ENCODE results near the gene PIK3C2G. TPM values are rescaled to one million over a fixed set of nuclear protein-coding genes. Genes with fewer than 3 reads are reported as not detected.

PIK3C2G gene, protein sequence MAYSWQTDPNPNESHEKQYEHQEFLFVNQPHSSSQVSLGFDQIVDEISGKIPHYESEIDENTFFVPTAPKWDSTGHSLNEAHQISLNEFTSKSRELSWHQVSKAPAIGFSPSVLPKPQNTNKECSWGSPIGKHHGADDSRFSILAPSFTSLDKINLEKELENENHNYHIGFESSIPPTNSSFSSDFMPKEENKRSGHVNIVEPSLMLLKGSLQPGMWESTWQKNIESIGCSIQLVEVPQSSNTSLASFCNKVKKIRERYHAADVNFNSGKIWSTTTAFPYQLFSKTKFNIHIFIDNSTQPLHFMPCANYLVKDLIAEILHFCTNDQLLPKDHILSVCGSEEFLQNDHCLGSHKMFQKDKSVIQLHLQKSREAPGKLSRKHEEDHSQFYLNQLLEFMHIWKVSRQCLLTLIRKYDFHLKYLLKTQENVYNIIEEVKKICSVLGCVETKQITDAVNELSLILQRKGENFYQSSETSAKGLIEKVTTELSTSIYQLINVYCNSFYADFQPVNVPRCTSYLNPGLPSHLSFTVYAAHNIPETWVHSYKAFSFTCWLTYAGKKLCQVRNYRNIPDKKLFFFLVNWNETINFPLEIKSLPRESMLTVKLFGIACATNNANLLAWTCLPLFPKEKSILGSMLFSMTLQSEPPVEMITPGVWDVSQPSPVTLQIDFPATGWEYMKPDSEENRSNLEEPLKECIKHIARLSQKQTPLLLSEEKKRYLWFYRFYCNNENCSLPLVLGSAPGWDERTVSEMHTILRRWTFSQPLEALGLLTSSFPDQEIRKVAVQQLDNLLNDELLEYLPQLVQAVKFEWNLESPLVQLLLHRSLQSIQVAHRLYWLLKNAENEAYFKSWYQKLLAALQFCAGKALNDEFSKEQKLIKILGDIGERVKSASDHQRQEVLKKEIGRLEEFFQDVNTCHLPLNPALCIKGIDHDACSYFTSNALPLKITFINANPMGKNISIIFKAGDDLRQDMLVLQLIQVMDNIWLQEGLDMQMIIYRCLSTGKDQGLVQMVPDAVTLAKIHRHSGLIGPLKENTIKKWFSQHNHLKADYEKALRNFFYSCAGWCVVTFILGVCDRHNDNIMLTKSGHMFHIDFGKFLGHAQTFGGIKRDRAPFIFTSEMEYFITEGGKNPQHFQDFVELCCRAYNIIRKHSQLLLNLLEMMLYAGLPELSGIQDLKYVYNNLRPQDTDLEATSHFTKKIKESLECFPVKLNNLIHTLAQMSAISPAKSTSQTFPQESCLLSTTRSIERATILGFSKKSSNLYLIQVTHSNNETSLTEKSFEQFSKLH (N-terminal part only)
- 0.02 TPM for total RNA-seq (2013)
- polyA plus RNA-seq, result not detected
- not detected in 2 replicates for polyA minus RNA-seq
- 0 to 2.6 (median 0) reads per million in 11 experiments for total RNA-seq

DNA sequence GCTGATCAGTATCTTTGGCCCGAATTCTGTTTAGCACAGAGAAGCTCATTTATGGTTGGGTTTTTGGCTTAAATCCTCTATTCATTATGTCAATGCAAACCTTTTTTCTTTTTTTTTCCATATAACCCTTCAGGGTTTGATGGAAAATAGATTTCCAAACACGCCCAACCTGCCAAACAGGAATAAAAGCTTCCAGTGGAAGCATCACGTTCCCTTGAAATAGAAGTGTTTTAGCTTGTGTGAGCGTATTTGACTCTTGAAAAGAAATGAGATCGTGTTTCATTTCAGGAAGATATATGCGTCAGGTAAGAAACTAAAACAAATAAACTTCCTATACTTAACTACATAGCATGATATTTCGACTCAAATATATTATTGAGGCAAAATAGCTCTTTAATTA is at the start of gene PIK3C2G:
PIK3C2G (plus strand) TSS at position 246 of the 400 bp plus-strand sequence. CDS start 20,564 bp downstream, outside the sequence.
- Histone ChIP-seq H4K20me1 (ENCODE audit: insufficient read depth, low read length) (no peaks in the 10 kb centered on the region), H3K4me1 (ENCODE audit: control insufficient read depth in 1 of 2, insufficient read depth in 2 of 2, low read length in 2 of 2) (no peaks in the 10 kb centered on the region), H2AFZ (ENCODE audit: insufficient read depth, low read depth, low read length, poor library complexity, severe bottlenecking) (no peak within 1 kb of the TSS), H3K9ac (ENCODE audit: insufficient read depth, low read length, poor library complexity, severe bottlenecking) (no peak within 1 kb of the TSS), H3K4me3 (replicated peaks in 1 of 3; ENCODE audit: low read depth in 2 of 3, low read length in 3 of 3) (no peak within 1 kb of the TSS), H3K36me3 (replicated peaks in 1 of 2; ENCODE audit: control insufficient read depth in 1 of 2, insufficient read depth in 2 of 2, low read length in 2 of 2) (no peaks in the 10 kb centered on the region), H3K4me2 (replicated peaks; ENCODE audit: extremely low read depth, low read length, poor library complexity, severe bottlenecking) (no peak within 1 kb of the TSS), H3K9me3 (replicated peaks in 1 of 2; ENCODE audit: control insufficient read depth in 1 of 2, insufficient read depth in 1 of 2, low read length in 2 of 2) (no peaks in the 10 kb centered on the region), H3K79me2 (ENCODE audit: insufficient read depth, low read length) (no peaks in the 10 kb centered on the region), H3K27ac (ENCODE audit: low read depth in 1 of 2, low read length in 2 of 2) (no peak within 1 kb of the TSS), H3K27me3 (ENCODE audit: control insufficient read depth in 2 of 2, insufficient read depth in 2 of 2, low read length in 2 of 2) (no peaks in the 10 kb centered on the region)
- Mint-ChIP-seq H3K9me3 (peaks cover 0 to 2% (median 0%) of the 10 kb centered on the region in 7 donors), H3K4me1 (no peaks in the 10 kb centered on the region), H3K27ac (no peak within 1 kb of the TSS), H3K27me3 (ENCODE audit: low read depth in 3 of 3) (no peaks in the 10 kb centered on the region), H3K36me3 (no peaks in the 10 kb centered on the region), H3K4me3 (no peak within 1 kb of the TSS)
- TF ChIP-seq, protein P1, sequence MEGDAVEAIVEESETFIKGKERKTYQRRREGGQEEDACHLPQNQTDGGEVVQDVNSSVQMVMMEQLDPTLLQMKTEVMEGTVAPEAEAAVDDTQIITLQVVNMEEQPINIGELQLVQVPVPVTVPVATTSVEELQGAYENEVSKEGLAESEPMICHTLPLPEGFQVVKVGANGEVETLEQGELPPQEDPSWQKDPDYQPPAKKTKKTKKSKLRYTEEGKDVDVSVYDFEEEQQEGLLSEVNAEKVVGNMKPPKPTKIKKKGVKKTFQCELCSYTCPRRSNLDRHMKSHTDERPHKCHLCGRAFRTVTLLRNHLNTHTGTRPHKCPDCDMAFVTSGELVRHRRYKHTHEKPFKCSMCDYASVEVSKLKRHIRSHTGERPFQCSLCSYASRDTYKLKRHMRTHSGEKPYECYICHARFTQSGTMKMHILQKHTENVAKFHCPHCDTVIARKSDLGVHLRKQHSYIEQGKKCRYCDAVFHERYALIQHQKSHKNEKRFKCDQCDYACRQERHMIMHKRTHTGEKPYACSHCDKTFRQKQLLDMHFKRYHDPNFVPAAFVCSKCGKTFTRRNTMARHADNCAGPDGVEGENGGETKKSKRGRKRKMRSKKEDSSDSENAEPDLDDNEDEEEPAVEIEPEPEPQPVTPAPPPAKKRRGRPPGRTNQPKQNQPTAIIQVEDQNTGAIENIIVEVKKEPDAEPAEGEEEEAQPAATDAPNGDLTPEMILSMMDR (IDR thresholded peaks at IDR 0.05), result no peak
- WGBS (ENCODE audit: insufficient coverage), result 100% methylated on average over 2 of the region's 7 CpGs
- DNase-seq, result no peak
- intact Hi-C loops (cut with micrococcal nuclease), result no loop called here

Measured in CD14-positive monocyte (primary cell).